Measurements from ENCODE around the gene DYSF. TPM values are rescaled to one million over a fixed set of nuclear protein-coding genes. Genes with fewer than 3 reads are reported as not detected.
"Not testable (repeated sequence)": the region's sequence is repeated elsewhere in the genome, so short reads cannot be mapped to it uniquely, and the experiment has no call there.

The DYSF gene
- total RNA-seq, 1 donor from 2014 or later, result 37.7 TPM

DNA sequence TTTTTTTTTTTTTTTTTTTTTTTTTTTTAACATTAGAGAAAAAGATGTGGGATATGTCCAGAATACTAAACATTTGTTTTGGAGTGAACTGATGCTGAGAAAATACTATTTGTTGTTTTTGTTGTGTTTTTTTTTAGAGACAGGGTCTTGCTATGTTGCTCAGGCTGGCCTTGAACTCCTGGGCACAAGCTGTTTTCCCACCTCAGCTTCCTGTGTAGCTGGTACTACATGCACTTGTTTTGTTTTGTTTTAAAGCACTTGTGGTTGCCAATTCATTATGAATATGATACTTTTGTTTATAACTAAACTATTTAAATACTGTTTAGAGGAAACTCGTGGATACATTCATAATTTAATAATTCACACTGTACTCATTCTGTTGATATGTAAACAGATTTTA lies 33.4 kb upstream of the DYSF start:
- TF ChIP-seq, protein P1, sequence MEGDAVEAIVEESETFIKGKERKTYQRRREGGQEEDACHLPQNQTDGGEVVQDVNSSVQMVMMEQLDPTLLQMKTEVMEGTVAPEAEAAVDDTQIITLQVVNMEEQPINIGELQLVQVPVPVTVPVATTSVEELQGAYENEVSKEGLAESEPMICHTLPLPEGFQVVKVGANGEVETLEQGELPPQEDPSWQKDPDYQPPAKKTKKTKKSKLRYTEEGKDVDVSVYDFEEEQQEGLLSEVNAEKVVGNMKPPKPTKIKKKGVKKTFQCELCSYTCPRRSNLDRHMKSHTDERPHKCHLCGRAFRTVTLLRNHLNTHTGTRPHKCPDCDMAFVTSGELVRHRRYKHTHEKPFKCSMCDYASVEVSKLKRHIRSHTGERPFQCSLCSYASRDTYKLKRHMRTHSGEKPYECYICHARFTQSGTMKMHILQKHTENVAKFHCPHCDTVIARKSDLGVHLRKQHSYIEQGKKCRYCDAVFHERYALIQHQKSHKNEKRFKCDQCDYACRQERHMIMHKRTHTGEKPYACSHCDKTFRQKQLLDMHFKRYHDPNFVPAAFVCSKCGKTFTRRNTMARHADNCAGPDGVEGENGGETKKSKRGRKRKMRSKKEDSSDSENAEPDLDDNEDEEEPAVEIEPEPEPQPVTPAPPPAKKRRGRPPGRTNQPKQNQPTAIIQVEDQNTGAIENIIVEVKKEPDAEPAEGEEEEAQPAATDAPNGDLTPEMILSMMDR (IDR thresholded peaks at IDR 0.05), result no peak
- Histone ChIP-seq H3K9me3 (no peaks in the 10 kb centered on the region), H3K4me1 (peaks cover 6% of the 10 kb centered on the region), H3K4me3 (no peak overlapping the region), H3K27ac (no peak overlapping the region), H3K36me3 (peaks cover 38% of the 10 kb centered on the region), H3K27me3 (no peaks in the 10 kb centered on the region)
- intact Hi-C loops (cut with DNase I), result no loop called here
- ATAC-seq (no peak), DNase-seq (no peak)

DNA sequence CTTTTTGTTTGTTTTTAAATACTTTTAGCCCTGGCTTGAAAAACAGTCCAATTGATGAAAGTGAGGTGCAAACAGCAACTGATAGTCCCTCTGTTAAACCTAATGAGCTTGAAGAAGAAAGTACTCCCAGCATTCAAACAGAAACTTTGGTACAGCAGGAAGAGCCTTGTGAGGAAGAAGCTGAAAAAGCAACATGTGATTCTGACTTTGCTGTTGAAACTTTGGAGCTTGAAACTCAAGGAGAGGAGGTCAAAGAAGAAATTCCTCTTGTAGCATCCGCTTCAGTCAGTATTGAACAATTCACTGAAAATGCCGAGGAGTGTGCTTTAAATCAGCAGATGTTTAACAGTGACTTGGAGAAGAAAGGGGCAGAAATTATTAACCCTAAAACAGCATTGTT lies 30.6 kb upstream of the DYSF start:
- Histone ChIP-seq H3K36me3 (peaks cover 64% of the 10 kb centered on the region), H3K27me3 (no peaks in the 10 kb centered on the region), H3K27ac (no peak overlapping the region), H3K9me3 (no peaks in the 10 kb centered on the region), H3K4me1 (peaks cover 6% of the 10 kb centered on the region), H3K4me3 (no peak overlapping the region)
- DNase-seq, result no peak
- intact Hi-C loops (cut with DNase I), result no loop called here
- no peak for ATAC-seq
- TF ChIP-seq, protein P1 (IDR thresholded peaks at IDR 0.05), result no peak

DNA sequence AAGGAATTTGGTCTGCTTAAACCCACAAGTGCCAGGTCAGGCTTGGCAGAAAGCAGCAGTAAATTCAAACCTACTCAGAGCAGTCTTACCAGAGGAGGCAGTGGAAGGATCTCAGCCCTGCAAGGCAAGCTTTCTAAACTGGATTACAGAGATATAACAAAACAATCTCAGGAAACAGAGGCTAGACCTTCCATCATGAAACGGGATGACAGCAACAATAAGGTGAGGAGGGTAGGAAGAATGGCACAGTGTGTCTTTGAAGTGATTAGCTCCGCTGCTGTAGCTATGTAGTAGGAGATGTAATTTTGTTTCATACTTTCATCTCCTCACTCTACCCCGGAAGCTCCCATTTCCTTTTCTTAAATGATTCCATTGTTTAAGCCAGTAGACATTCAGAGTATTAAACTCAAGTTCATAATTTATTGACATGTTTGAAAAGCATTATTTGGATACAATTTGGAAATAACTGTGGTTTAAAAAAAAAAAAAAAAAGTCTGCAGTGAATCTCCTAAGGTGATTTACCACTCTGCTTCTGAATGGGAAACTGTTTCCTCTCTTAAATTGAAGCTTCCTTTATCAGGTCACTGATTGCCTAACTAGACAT lies 29.4 kb upstream of the DYSF start:
- DNase-seq (no peak), ATAC-seq (no peak)
- H3K36me3 ChIP-seq, result peaks cover 71% of the 10 kb centered on the region
- intact Hi-C loops (cut with DNase I), result no loop called here
- H3K27me3 ChIP-seq, result no peaks in the 10 kb centered on the region
- H3K9me3 ChIP-seq, result no peaks in the 10 kb centered on the region
- H3K4me1 ChIP-seq, result peaks cover 6% of the 10 kb centered on the region
- H3K4me3 ChIP-seq, result no peak overlapping the region
- H3K27ac ChIP-seq, result no peak overlapping the region
- TF ChIP-seq, protein P1 (IDR thresholded peaks at IDR 0.05), result no peak

DNA sequence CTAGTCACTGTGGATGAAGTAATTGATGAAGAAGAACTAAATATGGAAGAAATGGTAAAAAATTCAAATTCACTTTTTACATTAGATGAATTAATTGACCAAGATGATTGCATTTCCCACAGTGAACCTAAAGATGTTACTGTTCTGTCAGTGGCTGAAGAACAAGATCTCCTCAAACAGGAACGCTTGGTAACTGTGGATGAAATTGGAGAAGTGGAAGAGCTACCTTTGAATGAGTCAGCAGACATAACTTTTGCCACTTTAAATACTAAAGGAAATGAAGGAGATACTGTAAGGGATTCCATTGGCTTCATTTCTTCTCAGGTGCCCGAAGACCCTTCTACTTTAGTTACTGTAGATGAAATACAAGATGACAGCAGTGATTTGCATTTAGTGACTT lies 26.6 kb upstream of the DYSF start:
- intact Hi-C loops (cut with DNase I), result no loop called here
- peaks cover 91% of the 10 kb centered on the region for H3K36me3 ChIP-seq

DNA sequence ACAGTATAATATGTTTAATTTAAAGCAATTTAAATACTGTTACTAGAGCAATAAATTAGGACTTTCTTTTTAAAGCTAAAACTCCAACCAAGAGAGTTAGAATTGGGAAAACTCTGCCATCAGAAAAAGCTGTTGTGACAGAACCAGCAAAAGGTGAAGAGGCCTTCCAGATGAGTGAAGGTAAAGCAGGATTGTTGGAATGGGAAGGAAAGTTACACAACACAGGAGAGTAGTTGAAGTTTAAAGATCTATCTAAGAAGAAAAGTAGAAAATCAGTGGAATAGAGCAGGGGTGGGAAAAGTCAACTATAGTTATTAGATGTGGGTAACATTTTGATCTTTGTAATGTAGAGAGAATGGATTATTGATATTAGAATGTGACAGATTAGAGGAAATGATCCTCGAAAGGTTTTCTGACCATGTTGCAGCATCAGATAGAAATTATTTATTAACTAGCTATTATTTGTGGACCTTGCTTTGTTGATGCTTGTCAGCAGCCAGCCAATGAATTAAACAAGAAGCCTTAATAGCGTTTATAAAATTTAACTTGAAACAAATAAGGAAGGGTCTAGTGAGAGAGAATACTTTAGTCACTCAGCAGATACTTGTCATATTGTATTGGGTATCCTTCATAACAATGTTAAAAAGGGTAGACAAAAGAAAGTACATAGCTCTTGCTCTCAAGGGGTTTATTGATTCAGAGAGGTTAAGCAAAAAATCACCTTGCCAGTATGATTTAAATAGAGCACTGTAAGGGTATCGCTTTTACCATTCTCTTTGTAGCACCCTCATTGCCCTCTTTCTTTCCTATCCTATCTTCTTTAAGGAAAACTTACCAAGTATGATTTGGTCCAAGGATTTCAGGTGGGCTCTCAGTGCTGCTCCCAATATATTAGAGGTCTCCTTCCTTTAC lies 24.6 kb upstream of the DYSF start:
- no peaks in the 10 kb centered on the region for H3K9me3 ChIP-seq
- no peak overlapping the region for H3K27ac ChIP-seq
- peaks cover 98% of the 10 kb centered on the region for H3K36me3 ChIP-seq
- no peak for ATAC-seq
- no peaks in the 10 kb centered on the region for H3K27me3 ChIP-seq
- H3K4me3 ChIP-seq, result no peak overlapping the region
- H3K4me1 ChIP-seq, result no peaks in the 10 kb centered on the region
- intact Hi-C loops (cut with DNase I), result no loop called here
- TF ChIP-seq, protein P1 (IDR thresholded peaks at IDR 0.05), result no peak
- DNase-seq, result no peak

More for the DNA sequence above, 26.6 kb upstream of the DYSF start:
- ATAC-seq (no peak), DNase-seq (no peak)
- H3K27ac ChIP-seq, result no peak overlapping the region
- H3K9me3 ChIP-seq, result no peaks in the 10 kb centered on the region
- H3K4me1 ChIP-seq, result peaks cover 6% of the 10 kb centered on the region
- TF ChIP-seq, protein P1 (IDR thresholded peaks at IDR 0.05), result no peak
- no peaks in the 10 kb centered on the region for H3K27me3 ChIP-seq
- H3K4me3 ChIP-seq, result no peak overlapping the region

DNA sequence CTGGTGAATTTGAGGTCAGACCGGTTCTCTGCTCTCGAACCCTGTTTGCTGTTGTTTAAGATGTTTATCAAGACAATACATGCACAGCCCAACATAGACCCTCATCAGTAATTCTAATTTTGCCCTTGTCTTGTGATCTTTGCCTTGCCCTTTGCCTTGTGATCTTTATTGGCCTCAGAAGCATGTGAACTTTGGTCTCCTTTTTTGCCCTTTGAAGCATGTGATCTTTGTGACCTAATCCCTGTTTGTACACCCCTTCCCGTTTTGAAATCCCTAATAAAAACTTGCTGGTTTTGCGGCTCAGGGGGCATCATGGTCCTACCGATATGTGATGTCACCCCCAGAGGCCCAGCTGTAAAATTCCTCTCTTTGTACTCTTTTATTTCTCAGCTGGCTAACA lies 8.2 kb upstream of the DYSF start:
- not testable (repeated sequence) for H3K4me3 ChIP-seq

More for the DNA sequence above, 8.2 kb upstream of the DYSF start:
- H3K27me3 ChIP-seq; DNase-seq; H3K4me1 ChIP-seq; intact Hi-C loops (cut with DNase I); H3K9me3 ChIP-seq; H3K36me3 ChIP-seq; H3K27ac ChIP-seq; ATAC-seq: not testable (repeated sequence)
